Testis (tissue), 3 donors: ENCODE results near the gene TULP1. TPM values are rescaled to one million over a fixed set of nuclear protein-coding genes. Genes with fewer than 3 reads are reported as not detected.

Experiments
- DNase-seq: peaks from one replicate; pipeline ENCODE4 v3.0.0-alpha.2; 2019
- H3K27ac ChIP-seq, 2 donors: fragments of 200-600 bp; sonication (generic); one replicate each; pipeline ENCODE4 v1.5.1; 2019
- H3K27me3 ChIP-seq: fragments of 200-600 bp; sonication (generic); one replicate; pipeline ENCODE4 v1.5.1; 2019
- H3K36me3 ChIP-seq: fragments of 200-600 bp; sonication (generic); one replicate; pipeline ENCODE4 v1.5.1; 2017; ENCODE audit warnings: low read depth; ENCODE audit errors: missing control alignments
- H3K4me1 ChIP-seq: fragments of 200-600 bp; sonication (generic); one replicate; pipeline ENCODE4 v1.5.1; 2019
- H3K4me3 ChIP-seq, 2 donors: fragments of 200-600 bp; sonication (generic); one replicate each; pipeline ENCODE4 v1.5.1; 2017 to 2019
- H3K9me3 ChIP-seq: fragments of 200-600 bp; sonication (generic); one replicate; pipeline ENCODE4 v1.5.1; 2017
- CTCF ChIP-seq, 3 experiments: fragments of 450-650 bp in 2 of 3; fragments of 200-600 bp in 1 of 3; sonication (generic) in 1 of 3; IDR thresholded peaks; one replicate each; pipeline ENCODE4 v1.5.1; 2016 to 2019; ENCODE audit warnings: antibody characterized with exemption in 3 of 3, mild to moderate bottlenecking in 2 of 3, moderate library complexity in 1 of 3
- POLR2A ChIP-seq: fragments of 450-650 bp; IDR thresholded peaks from one replicate; pipeline ENCODE4 v1.6.1; 2017; ENCODE audit warnings: antibody characterized with exemption, mild to moderate bottlenecking, moderate library complexity
- WGBS, 2 donors: methylation state at CpG; one replicate each; pipeline ENCODE4 v1.1.5; 2018; 5-methylcytosine and 5-hydroxymethylcytosine counted together
- intact Hi-C: fragments of 100-400 bp; cut with DNase I; formaldehyde crosslinking; loops from one replicate; pipeline ENCODE4 v1.15.1; 2023; ENCODE audit warnings: low total_unique reads
- polyA plus RNA-seq: library from polyadenylated mRNA; stranded (reverse); fragments of 350-450 nt; fragmentation: Illumina TruSeq; extraction: RNeasy Lipid Tissue Mini Kit (QIAGEN cat#74804); gene quantifications from one replicate; pipeline ENCODE4 v1.2.3, GENCODE V29; 2014; ENCODE audit warnings: low read depth, low replicate concordance; ENCODE audit not compliant: insufficient read depth
- total RNA-seq, 2 donors: library from RNA; depleted of rRNA; stranded (reverse); fragments of >200 nt; gene quantifications; one replicate each; pipeline ENCODE4 v1.2.3, GENCODE V29; 2016

Gene TULP1
- total and polyA plus RNA-seq, 3 donors from 2014 or later, result 0.53 to 2.4 (median 0.87) TPM

GRCh38 chr6:35522660-35523658, 10.3 kb upstream of the TULP1 start:
- intact Hi-C loops, result loop anchor here (5.0 kb wide), 1 partner anchor 214 kb away; the partner anchor contains the start of gene ARMC12
- H3K27ac ChIP-seq, result no peak overlapping the region

GRCh38 chr6:35522151-35522550, 9.5 kb upstream of the TULP1 start:
- no peaks in the 10 kb centered on the region for H3K36me3 ChIP-seq
- DNase-seq, result no peak
- H3K4me3 ChIP-seq, result no peak overlapping the region
- 56 to 71% methylated on average over 10 to 12 of the region's 12 CpGs for WGBS, 2 donors
- no peaks in the 10 kb centered on the region for H3K4me1 ChIP-seq
- no peak for TF ChIP-seq CTCF (IDR thresholded peaks at IDR 0.05)
- TF ChIP-seq POLR2A, result no peak
- no peaks in the 10 kb centered on the region for H3K9me3 ChIP-seq
- H3K27me3 ChIP-seq, result no peaks in the 10 kb centered on the region
- no peak overlapping the region for H3K27ac ChIP-seq
- intact Hi-C loops, result loop anchor here (5.0 kb wide), 1 partner anchor 215 kb away; the partner anchor contains the start of gene ARMC12

More at GRCh38 chr6:35522660-35523658, 10.3 kb upstream of the TULP1 start:
- DNase-seq, result peak; percentile 86
- WGBS, 2 donors, result 26 to 29% methylated on average over 32 of the region's 32 CpGs
- no peaks in the 10 kb centered on the region for H3K36me3 ChIP-seq
- peak overlapping the region; percentile 12 to 41 for H3K4me3 ChIP-seq
- no peaks in the 10 kb centered on the region for H3K4me1 ChIP-seq
- peak; percentile 97 to 100 (median 98) for TF ChIP-seq CTCF (IDR thresholded peaks at IDR 0.05)
- no peak for TF ChIP-seq POLR2A
- H3K9me3 ChIP-seq, result no peaks in the 10 kb centered on the region
- no peaks in the 10 kb centered on the region for H3K27me3 ChIP-seq

- intact Hi-C loops, result loop anchor here (5.0 kb wide), 1 partner anchor 216 kb away; the partner anchor contains the start of gene ARMC12
- TF ChIP-seq CTCF (IDR thresholded peaks at IDR 0.05), result no peak
- no peak for TF ChIP-seq POLR2A
- no peaks in the 10 kb centered on the region for H3K4me1 ChIP-seq
- DNase-seq, result no peak
- H3K27ac ChIP-seq, result no peak overlapping the region
- no peaks in the 10 kb centered on the region for H3K9me3 ChIP-seq
- H3K27me3 ChIP-seq, result no peaks in the 10 kb centered on the region
- H3K4me3 ChIP-seq, result no peak overlapping the region
- 92% methylated on average over 4 of the region's 4 CpGs for WGBS, 2 donors
- H3K36me3 ChIP-seq, result no peaks in the 10 kb centered on the region
Observed at GRCh38 chr6:35521235-35521634, 8.5 kb upstream of the TULP1 start.

- Histone ChIP-seq H3K9me3 (no peaks in the 10 kb centered on the region), H3K36me3 (no peaks in the 10 kb centered on the region), H3K27me3 (no peaks in the 10 kb centered on the region), H3K4me1 (no peaks in the 10 kb centered on the region), H3K4me3 (no peak overlapping the region), H3K27ac (no peak overlapping the region)
- intact Hi-C loops, result loop anchor here (5.0 kb wide), 1 partner anchor 218 kb away; the partner anchor contains the start of gene ARMC12
- no peak for DNase-seq
- WGBS, 2 donors, result 85 to 90% methylated on average over 9 of the region's 9 CpGs
- TF ChIP-seq POLR2A (no peak), CTCF (IDR thresholded peaks at IDR 0.05) (no peak)
Observed at GRCh38 chr6:35519313-35520015, 6.8 kb upstream of the TULP1 start.
